ENCODE results near the gene PCDHA1. TPM values are rescaled to one million over a fixed set of nuclear protein-coding genes. Genes with fewer than 3 reads are reported as not detected.

Gene PCDHA1
- total and polyA plus RNA-seq, 2 of the 13 experiments (the other 11 are each of a cell fraction or from before 2014, with no cell fraction given) = not detected

DNA sequence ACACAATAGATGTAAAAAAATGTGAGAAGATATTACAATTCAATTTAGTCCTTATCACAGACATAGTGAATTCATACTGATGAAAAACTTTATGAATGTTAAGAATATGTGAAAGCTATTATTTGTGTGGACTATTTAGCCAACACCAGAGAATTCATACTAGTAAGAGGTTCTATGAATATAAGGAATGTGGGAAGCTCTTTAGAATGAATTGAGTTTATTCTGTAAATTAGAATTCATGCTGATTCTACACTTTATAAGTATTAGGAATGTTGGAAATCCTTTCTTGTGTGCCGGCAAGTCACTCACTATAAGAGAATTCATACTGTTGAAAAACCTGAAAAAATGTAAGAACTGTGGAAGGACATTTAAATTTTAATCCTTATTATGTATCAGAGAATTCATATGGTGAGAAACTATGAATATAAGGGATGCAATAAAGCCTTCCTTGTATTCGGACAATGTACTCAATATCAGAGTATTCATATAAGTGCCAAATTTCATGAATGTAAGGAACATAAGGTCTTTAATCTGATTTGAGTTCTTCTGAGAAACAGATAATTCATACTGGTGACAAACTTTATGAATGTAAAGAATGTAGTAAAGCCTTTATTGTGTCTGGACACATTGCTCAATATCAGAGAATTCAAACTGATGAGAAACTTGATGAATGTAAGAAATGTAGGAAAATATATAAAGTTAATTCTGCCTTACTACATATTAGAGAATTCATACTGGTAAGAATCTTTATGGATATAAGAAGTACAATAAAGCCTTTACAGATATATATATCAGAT, 21.6 kb upstream of the PCDHA1 start (continued):
- TF ChIP-seq KDM5B (CRISPR knock-in tag; IDR thresholded peaks at IDR 0.05; ENCODE audit: borderline replicate concordance) (no peak), TIGD3 (CRISPR knock-in tag; IDR thresholded peaks at IDR 0.05; ENCODE audit: borderline replicate concordance) (no peak), SRSF9 (IDR thresholded peaks at IDR 0.05; ENCODE audit: borderline replicate concordance, insufficient read depth, low read depth, low read length, poor library complexity, severe bottlenecking) (no peak), POLR2A (IDR thresholded peaks at IDR 0.05; ENCODE audit: insufficient read depth in 1 of 2, low read depth in 2 of 2, low read length in 2 of 2) (no peak), CBX2 (IDR thresholded peaks at IDR 0.05; ENCODE audit: low read depth, low read length) (no peak), CBX2 (CRISPR knock-in tag; IDR thresholded peaks at IDR 0.05; ENCODE audit: low read depth) (no peak), NFRKB (IDR thresholded peaks at IDR 0.05) (no peak), ZBTB20 (CRISPR knock-in tag; IDR thresholded peaks at IDR 0.05; ENCODE audit: borderline replicate concordance, low read depth) (no peak), ZNF652 (CRISPR knock-in tag; IDR thresholded peaks at IDR 0.05; ENCODE audit: borderline replicate concordance, low read depth) (no peak), RBM39 (IDR thresholded peaks at IDR 0.05; ENCODE audit: low read depth, low read length, poor library complexity, severe bottlenecking) (no peak)
- TF ChIP-seq, protein P1, sequence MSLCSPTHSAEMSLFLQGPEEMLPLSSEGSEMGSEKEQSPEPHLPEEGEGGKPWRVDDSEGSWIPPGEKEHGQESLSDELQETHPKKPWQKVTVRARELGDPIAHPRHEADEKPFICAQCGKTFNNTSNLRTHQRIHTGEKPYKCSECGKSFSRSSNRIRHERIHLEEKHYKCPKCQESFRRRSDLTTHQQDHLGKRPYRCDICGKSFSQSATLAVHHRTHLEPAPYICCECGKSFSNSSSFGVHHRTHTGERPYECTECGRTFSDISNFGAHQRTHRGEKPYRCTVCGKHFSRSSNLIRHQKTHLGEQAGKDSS (CRISPR knock-in tag; IDR thresholded peaks at IDR 0.05; ENCODE audit: borderline replicate concordance, low read depth) = no peak
